CD4-positive, alpha-beta T cell treated with Interleukin-4 for 4 hours (primary cell): ENCODE results near the gene SELENOO.

Source experiments
- DNase-seq: peaks from one replicate; pipeline ENCODE4 v3.0.0-alpha.2; 2020

SELENOO gene

DNA sequence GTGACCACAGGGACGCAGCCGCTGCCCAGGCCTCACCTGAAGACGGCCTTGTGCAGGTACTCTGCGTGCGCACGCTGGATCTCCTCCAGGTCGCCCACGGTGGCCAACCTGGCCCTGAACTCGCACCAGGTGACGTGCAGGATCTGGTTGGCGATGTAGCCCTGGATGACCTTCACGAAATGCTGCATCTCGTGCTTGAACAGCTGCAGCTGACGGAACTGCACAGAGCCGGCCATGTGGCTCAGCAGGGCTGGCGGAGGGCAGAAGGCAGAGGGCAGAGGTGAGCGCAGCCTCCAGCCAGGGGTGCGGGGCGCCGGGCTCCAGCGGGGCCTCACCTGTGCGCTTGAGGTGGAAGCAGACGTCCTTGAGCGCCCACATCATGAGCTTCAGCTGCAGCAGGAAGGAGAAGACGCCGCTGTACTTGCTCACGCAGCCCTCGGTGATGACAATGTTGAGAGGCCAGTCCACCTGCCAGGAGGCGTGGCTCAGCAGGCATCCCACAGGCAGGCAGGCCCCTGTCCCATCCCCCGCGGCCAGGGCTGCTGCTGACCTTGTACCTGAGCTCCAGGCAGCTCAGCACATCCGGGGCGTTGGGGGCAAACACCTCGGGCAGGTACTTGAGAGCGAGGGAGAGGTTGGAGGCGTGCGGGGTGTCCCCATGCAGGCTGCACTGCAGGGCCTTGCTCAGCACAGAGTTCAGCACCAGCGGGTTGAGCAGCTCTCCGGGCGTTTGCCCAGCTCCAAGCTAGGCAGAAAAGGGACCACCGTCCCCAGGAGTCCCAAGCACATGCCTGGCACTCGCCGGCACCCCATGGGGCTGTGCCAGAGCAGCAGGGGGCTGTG, 17.6 kb downstream of the SELENOO start:
- no peak for DNase-seq

DNA sequence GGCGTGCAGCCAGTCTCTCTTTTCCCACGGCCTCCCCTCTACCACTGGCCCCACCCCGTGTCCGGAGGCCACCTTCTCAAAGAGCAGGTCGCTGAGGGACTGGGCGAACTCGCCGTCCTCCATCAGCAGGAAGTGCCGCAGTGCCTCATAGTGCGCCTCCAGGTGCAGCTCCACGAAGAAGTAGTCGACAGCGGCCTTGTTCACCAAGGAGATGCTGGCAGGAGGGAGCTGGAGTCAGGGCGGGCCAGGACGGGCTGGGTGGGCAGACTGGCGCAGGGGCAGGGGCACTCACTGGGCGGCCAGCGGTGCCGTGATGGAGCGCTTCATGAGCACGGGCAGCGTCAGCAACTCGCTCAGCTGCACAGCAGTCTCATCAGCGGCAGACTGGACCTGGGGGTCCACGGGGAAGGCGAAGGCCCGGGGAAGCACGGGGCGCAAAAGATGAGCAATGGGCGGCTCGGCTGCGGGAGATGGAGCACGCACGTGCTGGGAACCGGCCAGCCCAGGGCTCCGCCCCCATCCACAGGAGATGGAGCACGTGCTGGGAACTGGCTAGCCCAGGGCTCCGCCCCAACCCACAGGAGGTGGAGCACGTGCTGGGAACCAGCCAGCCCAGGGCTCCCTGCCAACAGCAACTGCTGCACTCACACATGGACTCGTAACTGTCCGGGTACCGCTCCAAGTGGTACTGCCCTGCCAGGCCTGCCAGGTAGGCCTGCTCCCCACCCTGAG, 18.4 kb downstream of the SELENOO start:
- DNase-seq, result no peak

GRCh38 chr22:50219800-50220602, 19.2 kb downstream of the SELENOO start:
- DNase-seq, result no peak

DNA sequence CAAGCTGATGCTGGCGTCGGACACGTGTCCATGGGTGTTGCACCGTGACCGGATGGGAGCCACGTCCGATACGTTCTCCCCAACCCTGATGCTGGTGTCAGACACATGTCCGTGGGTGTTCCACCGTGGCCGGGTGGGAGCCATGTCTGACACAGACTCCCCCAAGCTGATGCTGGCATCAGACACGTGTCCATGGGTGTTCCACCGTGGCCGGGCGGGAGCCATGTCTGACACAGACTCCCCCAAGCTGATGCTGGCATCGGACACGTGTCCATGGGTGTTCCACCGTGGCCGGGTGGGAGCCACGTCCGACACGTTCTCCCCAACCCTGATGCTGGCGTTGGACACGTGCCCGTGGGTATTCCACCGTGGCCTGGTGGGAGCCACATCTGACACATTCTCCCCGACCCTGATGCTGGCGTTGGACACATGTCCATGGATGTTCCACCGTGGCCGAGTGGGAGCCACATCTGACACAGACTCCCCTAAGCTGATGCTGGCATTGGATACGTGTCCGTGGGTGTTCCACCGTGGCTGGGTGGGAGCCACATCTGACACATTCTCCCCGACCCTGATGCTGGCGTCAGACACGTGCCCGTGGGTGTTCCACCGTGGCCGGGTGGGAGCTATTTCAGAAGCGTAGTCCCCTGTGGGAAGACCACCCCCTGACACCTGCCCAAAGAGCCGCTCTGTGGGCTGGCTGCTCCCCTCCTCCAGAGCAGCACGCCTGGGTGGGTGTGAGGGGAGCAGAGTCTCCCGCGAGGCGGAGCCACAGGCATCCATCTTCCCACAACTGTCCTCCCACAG, 20.0 kb downstream of the SELENOO start:
- no peak for DNase-seq

- no peak for DNase-seq
These were observed 20.8 kb downstream of the SELENOO start for GRCh38 chr22:50221410-50222300.

DNA sequence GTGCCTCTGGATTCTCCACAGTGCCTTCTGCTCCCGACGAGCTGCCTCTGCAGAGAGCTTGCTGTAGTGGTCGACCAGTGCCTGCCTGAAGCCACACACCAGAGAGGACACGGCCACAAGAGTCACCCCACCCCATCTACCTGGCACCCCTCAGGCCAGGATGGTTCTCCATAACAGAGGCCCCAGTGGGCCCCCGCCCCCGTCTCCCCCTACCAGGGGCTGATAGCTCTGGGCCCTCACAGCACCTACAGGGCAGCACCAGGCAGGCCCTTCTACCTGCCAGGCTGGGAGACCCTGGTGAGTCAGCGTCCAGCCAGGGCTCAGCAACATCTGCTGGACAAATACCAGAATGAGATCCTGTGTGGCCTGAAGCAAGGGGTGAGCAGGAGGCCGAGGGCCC, 21.7 kb downstream of the SELENOO start:
- DNase-seq, result no peak

DNA sequence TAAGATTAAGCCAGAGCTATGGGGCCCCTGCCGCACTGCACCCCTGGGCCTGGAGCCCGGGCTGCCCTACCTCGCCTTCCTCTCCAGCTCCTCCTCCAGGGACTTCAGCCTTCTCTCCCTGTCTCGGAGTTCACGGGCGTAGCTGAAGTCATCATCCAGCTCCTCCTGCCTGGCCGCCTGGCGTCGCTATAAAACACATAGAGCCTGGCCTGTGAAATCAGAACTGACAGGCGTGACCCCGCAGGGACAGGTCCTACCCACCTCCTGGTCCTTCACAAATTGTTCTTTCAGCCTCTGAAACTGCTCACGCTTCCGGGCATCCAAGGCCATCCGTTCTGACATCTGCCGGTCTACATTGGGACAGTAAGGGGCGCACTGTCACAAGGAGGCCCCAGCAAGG, 23.3 kb downstream of the SELENOO start:
- no peak for DNase-seq

DNA sequence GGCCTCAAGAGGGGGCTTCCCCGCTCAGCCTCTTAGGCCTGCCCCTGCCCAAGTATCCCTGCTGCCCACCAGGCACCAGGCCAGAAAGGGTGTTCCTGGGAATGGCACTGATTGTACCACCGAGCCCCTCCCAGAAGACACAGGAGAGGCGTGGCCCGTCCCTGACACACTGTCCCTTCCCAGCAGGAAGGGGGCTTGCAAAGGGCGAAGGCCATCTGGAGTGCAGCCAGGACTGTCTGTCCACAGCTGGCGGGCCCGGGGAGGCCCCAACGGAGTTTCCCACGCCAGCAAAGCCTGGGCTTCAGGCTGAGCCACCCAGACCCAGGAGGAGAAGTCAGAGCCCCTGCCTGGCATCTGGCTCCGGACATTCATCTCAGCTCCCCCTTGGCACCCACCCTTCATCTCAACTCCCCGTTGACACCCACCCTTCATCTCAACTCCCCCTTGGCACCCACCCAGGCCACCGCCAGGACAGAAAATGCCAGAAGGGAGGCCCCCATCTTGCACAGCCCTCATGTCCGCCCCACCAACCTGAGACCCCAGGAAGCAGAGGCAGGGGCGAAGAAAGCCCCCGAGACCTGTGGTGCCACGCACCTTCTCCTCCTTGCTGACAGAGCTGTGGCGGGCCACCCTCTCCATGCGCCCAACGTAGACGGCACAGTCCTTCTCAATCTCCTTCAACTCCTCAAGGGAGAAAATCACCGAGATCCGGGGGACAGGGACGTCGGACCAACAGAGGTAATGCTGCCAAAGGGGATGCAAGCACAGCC, 24.6 kb downstream of the SELENOO start:
- no peak for DNase-seq

DNA sequence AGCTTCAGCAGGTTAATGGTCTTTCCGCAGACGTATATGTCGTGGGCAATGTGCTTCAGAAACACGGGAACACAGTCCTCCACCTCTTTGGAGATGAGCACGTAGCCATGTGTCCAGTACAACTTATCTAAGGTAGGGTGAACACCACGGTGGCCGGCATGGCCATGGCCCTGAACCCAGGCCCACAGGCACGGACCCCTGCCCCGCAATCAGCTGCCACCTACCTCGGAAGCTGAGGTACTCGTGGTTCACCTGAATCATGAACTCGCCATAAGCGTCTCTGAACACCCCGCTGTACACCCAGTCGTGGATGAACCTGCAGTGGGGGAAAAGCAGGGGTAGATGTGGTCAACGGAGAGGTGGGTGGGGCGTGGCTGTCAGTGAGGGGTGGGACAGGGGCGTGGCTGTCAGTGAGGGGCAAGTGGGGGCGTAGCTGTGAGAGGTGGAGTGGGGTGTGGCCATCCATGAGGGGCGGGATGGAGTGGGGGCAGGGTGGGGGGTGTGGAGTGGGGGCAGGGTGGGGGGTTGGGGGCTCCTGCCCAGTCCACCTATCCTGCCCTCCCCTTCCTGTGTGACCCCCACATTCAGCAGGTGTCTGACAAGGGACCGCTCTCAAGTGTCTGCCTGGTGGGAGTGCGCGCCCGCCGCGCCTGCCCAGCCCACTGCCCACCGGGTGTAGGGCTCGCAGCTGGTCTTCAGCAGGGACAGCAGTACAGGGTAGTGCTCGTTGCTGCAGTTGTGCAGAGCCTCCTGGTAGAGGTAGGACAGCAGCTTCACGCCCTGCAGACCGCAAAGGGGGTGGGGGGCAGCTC, 25.5 kb downstream of the SELENOO start:
- no peak for DNase-seq

- DNase-seq, result no peak
These were observed 26.0 kb downstream of the SELENOO start for GRCh38 chr22:50226875-50227165.

DNA sequence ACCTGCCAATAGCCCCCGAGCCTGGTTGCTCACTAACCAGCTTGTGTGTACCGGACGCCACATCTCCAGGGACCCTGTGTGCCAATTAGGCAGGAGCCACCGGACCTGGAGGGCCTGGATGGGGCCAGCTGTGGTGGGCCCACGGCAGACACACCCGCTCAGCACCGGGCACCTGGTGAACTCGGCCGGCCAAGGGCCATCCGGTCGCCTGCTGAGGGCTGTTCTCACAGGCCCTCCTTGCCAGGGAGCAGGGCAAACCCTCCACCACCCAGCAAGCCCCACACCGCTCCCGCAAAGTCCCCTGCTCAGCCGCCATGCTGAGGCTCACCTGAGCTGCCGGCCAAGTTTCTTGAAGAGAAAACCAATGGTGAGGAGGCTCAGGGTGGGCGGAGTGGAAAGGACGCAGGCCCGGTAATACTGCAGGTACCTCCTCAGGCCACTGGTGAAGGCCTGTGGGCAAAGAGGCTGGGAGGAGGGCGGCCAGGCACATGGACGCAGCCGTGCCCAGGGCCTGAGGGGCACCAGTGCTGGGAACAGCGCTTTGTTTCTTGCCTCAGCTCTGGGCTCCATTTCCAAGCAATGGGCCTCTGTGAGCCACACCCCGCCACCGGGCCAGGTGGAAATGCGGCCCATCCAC, 26.9 kb downstream of the SELENOO start:
- DNase-seq, result no peak

DNA sequence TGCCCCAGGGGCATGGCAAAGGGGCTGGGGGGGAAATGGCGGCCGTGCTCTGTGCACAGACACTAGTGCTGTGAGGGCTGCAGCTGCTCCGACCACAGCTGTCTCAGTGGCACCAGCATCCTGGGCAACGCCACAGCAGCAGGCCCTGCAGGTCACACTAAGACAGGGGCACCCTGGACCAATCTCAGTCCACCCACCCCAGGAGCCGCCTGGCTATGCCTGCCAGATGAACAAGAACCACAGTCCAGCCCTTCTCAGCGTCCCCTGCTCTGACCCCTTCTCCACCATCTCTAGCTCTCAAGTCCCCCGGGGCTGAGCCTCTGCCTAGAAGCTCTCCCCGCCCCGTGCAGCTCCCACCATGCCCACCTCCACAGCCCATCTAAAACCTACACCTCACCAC, 27.6 kb downstream of the SELENOO start:
- DNase-seq, result no peak

DNA sequence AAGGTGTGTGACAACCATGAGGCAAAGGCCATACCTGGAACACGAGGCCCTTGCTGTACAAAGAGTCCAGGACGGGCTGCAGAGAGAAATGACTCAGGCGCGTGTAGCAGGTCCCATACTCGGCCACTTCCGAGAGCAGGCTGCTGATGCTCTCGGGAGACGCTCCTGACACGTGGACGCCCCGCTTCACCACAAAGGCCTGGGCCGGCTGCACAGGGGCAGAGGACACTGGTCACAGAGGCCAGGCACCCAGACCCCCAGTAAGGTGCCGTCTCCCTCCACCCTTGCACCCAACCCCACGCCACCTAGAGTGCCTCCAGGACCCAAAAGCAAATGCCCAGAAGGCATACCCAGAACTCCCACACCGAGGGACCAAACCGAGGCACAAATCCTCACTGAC, 28.6 kb downstream of the SELENOO start:
- DNase-seq, result no peak

- DNase-seq, result no peak
These were observed 31.8 kb downstream of the SELENOO start for GRCh38 chr22:50232481-50233151.

- no peak for DNase-seq
These were observed 32.4 kb downstream of the SELENOO start for GRCh38 chr22:50233223-50233622.

DNA sequence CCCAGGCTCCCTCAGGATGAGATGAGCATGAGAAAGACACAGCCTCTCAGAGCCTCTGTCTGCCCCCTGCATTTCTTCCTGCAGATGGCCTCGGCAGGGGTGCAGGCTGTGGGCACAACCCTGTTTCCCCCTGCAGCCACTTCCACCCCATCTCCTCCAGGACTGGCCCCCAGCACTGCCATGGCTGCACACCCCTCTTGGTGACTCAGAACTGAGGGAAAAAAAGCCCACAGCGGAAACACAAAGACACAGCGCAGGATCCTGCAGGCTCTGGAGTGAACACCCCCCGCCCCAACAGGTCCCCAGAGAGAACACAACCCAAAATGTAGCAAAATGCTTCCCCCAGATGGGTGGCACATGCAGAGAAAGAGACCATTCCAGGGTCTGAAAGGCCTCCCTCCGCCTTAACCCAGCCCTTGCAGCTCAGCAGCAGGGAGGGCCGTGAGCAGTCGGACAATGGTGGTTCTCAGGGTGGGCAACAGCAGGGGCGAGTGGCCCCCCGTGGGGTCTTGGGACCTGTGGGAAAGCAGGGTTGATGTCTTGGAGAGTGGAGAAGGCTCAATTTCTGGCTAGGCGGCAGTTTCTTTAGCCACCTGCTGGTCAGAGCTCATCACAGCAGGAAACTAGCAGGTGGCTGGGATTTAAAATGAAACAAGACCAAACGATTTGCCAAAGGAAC, 36.1 kb downstream of the SELENOO start:
- no peak for DNase-seq

- no peak for DNase-seq
These were observed 37.9 kb downstream of the SELENOO start for GRCh38 chr22:50238755-50239154.

DNA sequence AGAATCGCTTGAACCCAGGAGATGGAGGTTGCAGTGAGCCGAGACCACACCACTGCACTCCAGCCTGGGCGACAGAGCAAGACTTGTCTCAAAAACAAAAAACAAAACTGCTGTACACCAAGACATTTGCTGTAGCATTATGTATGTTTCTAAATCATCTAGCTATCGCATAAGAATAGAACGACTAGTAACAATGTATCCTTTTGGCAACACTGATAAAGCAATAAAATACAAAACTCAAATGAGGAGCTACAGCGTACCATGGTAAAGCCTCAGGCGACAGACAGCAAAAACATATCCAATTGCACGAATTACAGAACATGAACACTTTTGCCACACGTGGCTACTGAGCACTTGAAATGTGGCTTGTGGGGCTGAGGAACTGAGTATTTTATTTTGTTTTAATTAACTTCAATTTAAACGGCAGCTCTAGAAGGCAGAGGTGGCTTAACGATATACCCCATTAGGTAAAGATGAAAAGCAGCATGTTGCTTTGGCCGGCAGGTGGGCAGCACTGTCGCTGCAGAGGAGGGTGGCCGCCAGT, 41.7 kb downstream of the SELENOO start:
- DNase-seq, result no peak
